Thyroid gland (tissue), 4 donors: Measurements from ENCODE around the gene TMEM201. TPM values are rescaled to one million over a fixed set of nuclear protein-coding genes. Genes with fewer than 3 reads are reported as not detected.
A peak's percentile ranks its signal among the peaks of the same experiment; 100 is the strongest.

Source experiments
- DNase-seq, 2 donors: peaks; one replicate each; pipeline ENCODE4 v3.0.0-alpha.2; 2019
- H3K27ac ChIP-seq, 3 donors: fragments of 200-600 bp; sonication (generic); 1 replicate in 2 of 3; 2 replicates in 1 of 3; pipeline ENCODE4 v1.5.1; 2016 to 2019; ENCODE audit warnings: mild to moderate bottlenecking in 1 of 3, moderate library complexity in 1 of 3
- H3K27me3 ChIP-seq: fragments of 200-600 bp; sonication (generic); one replicate; pipeline ENCODE4 v1.5.1; 2019
- H3K36me3 ChIP-seq, 2 donors: fragments of 200-600 bp; sonication (generic); one replicate each; pipeline ENCODE4 v1.5.1; 2016 to 2019
- H3K4me1 ChIP-seq, 2 donors: fragments of 200-600 bp; sonication (generic); one replicate each; pipeline ENCODE4 v1.5.1; 2017 to 2019
- H3K4me3 ChIP-seq, 3 donors: fragments of 200-600 bp; sonication (generic); replicated peaks in 1 of 3; 1 replicate in 2 of 3; 2 replicates in 1 of 3; pipeline ENCODE4 v1.5.1; 2016; ENCODE audit warnings: mild to moderate bottlenecking in 1 of 3
- H3K9me3 ChIP-seq: fragments of 200-600 bp; sonication (generic); one replicate; pipeline ENCODE4 v1.5.1; 2017
- POLR2A ChIP-seq, 2 donors: fragments of 450-650 bp; IDR thresholded peaks; one replicate each; pipeline ENCODE4 v1.6.1; 2017; ENCODE audit warnings: antibody characterized with exemption in 2 of 2, mild to moderate bottlenecking in 2 of 2, moderate library complexity in 1 of 2
- WGBS, 2 donors: methylation state at CpG; one replicate each; pipeline ENCODE4 v1.1.5; 2017; 5-methylcytosine and 5-hydroxymethylcytosine counted together
- intact Hi-C: fragments of 100-400 bp; cut with DNase I; formaldehyde crosslinking; loops from one replicate; pipeline ENCODE4 v1.15.1; 2023
- total RNA-seq, 4 donors: library from RNA; depleted of rRNA; stranded (reverse); fragments of >200 nt; gene quantifications; one replicate each; pipeline ENCODE4 v1.2.3, GENCODE V29; 2016
- TF ChIP-seq, protein P1 (sequence below), 6 experiments: fragments of 200-600 bp in 3 of 6; fragments of 450-650 bp in 3 of 6; sonication (generic) in 3 of 6; IDR thresholded peaks; one replicate each; pipeline ENCODE4 v1.5.1; 2016 to 2019; ENCODE audit warnings: antibody characterized with exemption in 6 of 6, mild to moderate bottlenecking in 2 of 6, inconsistent platforms in 1 of 6, moderate library complexity in 1 of 6

TMEM201 gene, protein sequence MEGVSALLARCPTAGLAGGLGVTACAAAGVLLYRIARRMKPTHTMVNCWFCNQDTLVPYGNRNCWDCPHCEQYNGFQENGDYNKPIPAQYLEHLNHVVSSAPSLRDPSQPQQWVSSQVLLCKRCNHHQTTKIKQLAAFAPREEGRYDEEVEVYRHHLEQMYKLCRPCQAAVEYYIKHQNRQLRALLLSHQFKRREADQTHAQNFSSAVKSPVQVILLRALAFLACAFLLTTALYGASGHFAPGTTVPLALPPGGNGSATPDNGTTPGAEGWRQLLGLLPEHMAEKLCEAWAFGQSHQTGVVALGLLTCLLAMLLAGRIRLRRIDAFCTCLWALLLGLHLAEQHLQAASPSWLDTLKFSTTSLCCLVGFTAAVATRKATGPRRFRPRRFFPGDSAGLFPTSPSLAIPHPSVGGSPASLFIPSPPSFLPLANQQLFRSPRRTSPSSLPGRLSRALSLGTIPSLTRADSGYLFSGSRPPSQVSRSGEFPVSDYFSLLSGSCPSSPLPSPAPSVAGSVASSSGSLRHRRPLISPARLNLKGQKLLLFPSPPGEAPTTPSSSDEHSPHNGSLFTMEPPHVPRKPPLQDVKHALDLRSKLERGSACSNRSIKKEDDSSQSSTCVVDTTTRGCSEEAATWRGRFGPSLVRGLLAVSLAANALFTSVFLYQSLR
- total RNA-seq: 10 to 100 TPM in 1 of 4 donors, 1 to 10 TPM in 3; 3.0 to 11.3 (median 8.5) TPM

DNA sequence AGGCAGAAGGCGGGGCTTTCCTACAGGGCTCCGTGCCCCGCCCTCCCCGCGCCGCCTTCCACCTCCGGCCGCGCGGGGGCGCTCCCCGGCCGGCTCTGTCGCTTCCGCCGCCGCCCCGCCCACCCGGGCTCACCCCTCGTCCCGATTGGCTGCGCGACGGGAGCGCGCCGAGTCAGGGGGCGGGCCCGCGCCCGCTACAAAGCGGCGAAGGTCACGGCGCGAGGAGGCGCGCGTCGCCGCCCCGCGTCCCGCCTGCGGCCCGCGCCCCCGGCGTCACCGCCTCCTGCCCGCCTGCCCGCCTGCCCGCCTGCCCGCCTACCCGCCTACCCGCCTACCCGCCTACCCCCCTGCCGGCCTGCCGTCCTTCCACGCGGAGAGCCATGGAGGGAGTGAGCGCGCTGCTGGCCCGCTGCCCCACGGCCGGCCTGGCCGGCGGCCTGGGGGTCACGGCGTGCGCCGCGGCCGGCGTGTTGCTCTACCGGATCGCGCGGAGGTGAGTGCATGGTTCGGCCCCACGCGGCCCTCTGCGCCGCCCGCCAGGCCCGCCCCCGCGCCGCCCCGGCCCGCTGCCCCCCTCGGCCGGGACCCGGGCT, at the start of gene TMEM201:
TSS of gene TMEM201 (plus strand) at position 361 of the 593 bp plus-strand sequence. CDS start at position 381, 20 bp downstream.
- H3K4me1 ChIP-seq: peaks cover 17 to 25% of the 10 kb centered on the region in 2 donors
- peak within 1 kb of the TSS in 1 of 3 donors; percentile 33 for H3K27ac ChIP-seq
- peak in 1 of 2 donors; percentile 76 for TF ChIP-seq POLR2A (IDR thresholded peaks at IDR 0.05)
- TF ChIP-seq, protein P1, sequence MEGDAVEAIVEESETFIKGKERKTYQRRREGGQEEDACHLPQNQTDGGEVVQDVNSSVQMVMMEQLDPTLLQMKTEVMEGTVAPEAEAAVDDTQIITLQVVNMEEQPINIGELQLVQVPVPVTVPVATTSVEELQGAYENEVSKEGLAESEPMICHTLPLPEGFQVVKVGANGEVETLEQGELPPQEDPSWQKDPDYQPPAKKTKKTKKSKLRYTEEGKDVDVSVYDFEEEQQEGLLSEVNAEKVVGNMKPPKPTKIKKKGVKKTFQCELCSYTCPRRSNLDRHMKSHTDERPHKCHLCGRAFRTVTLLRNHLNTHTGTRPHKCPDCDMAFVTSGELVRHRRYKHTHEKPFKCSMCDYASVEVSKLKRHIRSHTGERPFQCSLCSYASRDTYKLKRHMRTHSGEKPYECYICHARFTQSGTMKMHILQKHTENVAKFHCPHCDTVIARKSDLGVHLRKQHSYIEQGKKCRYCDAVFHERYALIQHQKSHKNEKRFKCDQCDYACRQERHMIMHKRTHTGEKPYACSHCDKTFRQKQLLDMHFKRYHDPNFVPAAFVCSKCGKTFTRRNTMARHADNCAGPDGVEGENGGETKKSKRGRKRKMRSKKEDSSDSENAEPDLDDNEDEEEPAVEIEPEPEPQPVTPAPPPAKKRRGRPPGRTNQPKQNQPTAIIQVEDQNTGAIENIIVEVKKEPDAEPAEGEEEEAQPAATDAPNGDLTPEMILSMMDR (IDR thresholded peaks at IDR 0.05): peak in 5 of 6 experiments; percentile 40 to 98 (median 83)
- DNase-seq: peak; percentile 95 to 96
- H3K36me3 ChIP-seq: no peaks in the 10 kb centered on the region
- intact Hi-C loops: no loop called here
- WGBS, 2 donors: no CpG with 5 or more reads among the region's 94 CpGs
- H3K4me3 ChIP-seq: peak within 1 kb of the TSS; percentile 14 to 58 (median 28)
- H3K27me3 ChIP-seq: no peaks in the 10 kb centered on the region
- H3K9me3 ChIP-seq: no peaks in the 10 kb centered on the region

DNA sequence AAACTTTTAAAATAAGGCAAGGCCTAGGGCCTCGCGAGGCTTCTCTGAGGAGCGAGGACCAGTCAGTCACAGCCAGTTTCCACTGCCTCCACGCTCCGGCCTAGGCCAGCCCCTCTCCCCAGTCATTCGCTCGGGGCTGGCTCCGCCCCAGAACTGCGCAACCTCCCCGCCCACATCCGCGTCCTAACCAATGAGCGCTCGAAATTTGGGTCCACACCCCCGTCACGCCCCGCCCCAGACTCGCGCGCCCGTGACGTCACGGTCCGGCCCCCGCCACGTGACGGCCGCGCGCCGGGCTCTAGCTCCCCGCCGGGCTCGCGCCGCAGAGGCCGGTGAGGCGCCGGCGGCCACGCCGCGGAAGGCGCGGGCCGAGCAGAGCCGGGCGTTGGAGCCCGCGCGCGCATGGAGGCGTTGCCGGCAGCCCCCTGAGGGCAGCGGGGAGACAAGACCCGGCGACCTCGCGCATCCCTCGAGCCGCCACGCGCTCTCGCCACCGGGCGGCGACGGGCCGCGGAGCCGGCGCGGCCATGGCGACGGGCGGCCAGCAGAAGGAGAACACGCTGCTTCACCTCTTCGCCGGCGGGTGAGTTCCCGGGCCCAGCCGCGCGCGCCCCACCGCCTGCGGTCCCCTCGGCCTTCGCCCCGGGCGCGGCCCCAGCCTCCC, 49.4 kb upstream of the TMEM201 start, which contains the start of gene SLC25A33:
TSS of gene SLC25A33 (plus strand) at position 301 of the 664 bp plus-strand sequence. CDS start at position 528, 227 bp downstream.
- WGBS, 2 donors: 0 to 5% methylated on average over 17 to 25 of the region's 92 CpGs
- Histone ChIP-seq H3K9me3 (no peaks in the 10 kb centered on the region), H3K36me3 (no peaks in the 10 kb centered on the region), H3K4me1 (peaks cover 18 to 33% of the 10 kb centered on the region in 2 donors), H3K27ac (peak within 1 kb of the TSS; percentile 82 to 91 (median 88)), H3K27me3 (no peaks in the 10 kb centered on the region), H3K4me3 (peak within 1 kb of the TSS; percentile 63 to 94 (median 85))
- TF ChIP-seq POLR2A (IDR thresholded peaks at IDR 0.05): peak; percentile 97 to 99
- TF ChIP-seq, protein P1 (IDR thresholded peaks at IDR 0.05): peak in 2 of 6 experiments; percentile 26
- peak; percentile 96 to 99 for DNase-seq
- intact Hi-C loops: no loop called here

DNA sequence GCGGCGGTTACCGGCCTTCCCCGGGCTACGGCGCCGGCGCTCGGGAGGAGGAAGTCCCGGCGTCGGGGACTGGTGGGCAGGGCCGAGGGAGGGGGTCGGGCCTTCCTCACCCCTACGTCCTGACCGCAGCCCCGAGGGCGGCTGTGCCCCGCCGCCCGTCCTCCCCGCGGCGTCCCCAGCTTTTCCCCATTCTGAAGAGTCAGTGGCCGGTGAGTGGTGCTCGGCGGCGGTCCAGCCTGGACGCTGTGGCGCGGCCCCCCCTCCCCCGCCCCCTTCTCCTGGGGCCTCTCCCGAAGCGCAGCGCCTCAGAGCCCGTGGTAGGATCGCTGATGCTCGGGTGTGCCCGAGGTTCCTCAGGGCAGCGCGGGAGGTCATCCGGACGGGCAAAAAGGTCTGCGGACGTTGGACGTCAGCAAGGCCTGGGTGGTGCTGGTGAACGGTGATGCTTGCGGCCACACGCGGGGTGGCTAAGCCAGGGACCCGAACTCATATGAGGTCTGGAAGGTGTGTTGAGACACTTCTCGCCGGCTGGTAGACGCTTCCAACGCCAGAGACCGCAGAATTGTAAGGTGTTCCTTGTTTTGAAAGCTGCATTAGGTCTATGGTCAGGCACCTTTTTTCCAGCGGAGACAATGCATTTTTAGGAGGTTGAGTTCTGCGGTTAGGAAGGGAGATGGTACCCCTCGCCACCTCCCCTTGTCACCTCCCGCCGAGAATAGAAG, 48.7 kb upstream of the TMEM201 start:
- intact Hi-C loops: no loop called here
- Histone ChIP-seq H3K36me3 (no peaks in the 10 kb centered on the region), H3K27ac (peak overlapping the region; percentile 73 to 91 (median 81)), H3K27me3 (no peaks in the 10 kb centered on the region), H3K4me1 (peaks cover 22 to 33% of the 10 kb centered on the region in 2 donors), H3K4me3 (peak overlapping the region; percentile 63 to 94 (median 85)), H3K9me3 (no peaks in the 10 kb centered on the region)
- TF ChIP-seq POLR2A (IDR thresholded peaks at IDR 0.05): no peak
- TF ChIP-seq, protein P1 (IDR thresholded peaks at IDR 0.05): no peak
- WGBS, 2 donors: 20 to 26% methylated on average over 14 to 19 of the region's 61 CpGs
- DNase-seq: peak; percentile 71 to 72

DNA sequence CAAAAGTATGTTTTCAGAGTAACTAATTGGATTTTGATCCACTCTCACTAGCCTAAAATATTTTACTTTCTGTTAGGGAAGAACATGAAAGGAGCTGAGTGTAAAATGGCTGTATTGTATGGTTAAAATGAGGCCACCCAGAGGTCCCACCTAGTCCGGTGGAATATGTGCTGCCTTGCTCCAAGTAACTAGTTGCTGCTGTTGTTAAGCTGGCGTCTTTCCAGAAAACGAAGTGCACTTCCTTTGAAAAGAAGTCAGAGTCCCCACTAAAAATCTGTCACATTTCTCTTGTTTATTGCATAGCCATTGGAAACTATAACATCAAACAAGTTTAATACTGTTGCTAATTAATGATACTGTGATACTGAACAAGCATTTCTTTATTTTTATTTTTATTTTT, 46.3 kb upstream of the TMEM201 start:
- H3K27ac ChIP-seq: peak overlapping the region; percentile 10 to 40 (median 26)
- DNase-seq: peak in 1 of 2 donors; percentile 43
- no peaks in the 10 kb centered on the region for H3K36me3 ChIP-seq
- H3K9me3 ChIP-seq: no peaks in the 10 kb centered on the region
- H3K4me3 ChIP-seq: no peak overlapping the region
- H3K4me1 ChIP-seq: peaks cover 19 to 33% of the 10 kb centered on the region in 2 donors
- TF ChIP-seq POLR2A (IDR thresholded peaks at IDR 0.05): no peak
- TF ChIP-seq, protein P1 (IDR thresholded peaks at IDR 0.05): no peak
- no peaks in the 10 kb centered on the region for H3K27me3 ChIP-seq
- 12 to 13% methylated on average over 3 of the region's 3 CpGs for WGBS, 2 donors
- intact Hi-C loops: no loop called here
